H1 (cell line): ENCODE data around the gene CLEC19A. TPM values are rescaled to one million over a fixed set of nuclear protein-coding genes. Genes with fewer than 3 reads are reported as not detected.

ENCODE experiments used
- CTCF ChIA-PET: fragments of 300-600 bp; sonication (Branson Sonifier 250); formaldehyde crosslinking; loops from one replicate; lab custom pipeline; 2021; ENCODE audit not compliant: partially characterized antibody; lab: Charles Lee
- POLR2A ChIA-PET: fragments of 300-600 bp; sonication (Branson Sonifier 250); formaldehyde crosslinking; loops from one replicate; lab custom pipeline; 2021; ENCODE audit warnings: inconsistent platforms; ENCODE audit not compliant: partially characterized antibody; lab: Charles Lee
- DNase-seq, 2 experiments: peaks; one replicate each; pipeline versions ENCODE4 v3.0.0 to v3.0.0-alpha.2; 2010 to 2022; ENCODE audit warnings: low spot score in 2 of 2, low read depth in 1 of 2, mixed read lengths in 1 of 2
- FAIRE-seq: peaks from 2 replicates; lab custom pipeline; 2011; peaks lifted over from hg19 to GRCh38; lab: Jason Lieb, UNC
- H2AFZ ChIP-seq: 2 replicates; pipeline ENCODE4 v1.8.1; 2012; ENCODE audit warnings: low read length, inconsistent platforms
- H2AK5ac ChIP-seq: 2 replicates; pipeline ENCODE4 v1.6.1; 2013; ENCODE audit warnings: low read depth, low read length
- H2BK120ac ChIP-seq: replicated peaks from 2 replicates; pipeline ENCODE3; 2013; ENCODE audit warnings: low read depth, low read length, inconsistent platforms
- H2BK12ac ChIP-seq: 2 replicates; pipeline ENCODE4 v1.6.1; 2013; ENCODE audit warnings: low read depth, low read length
- H2BK15ac ChIP-seq: 2 replicates; pipeline ENCODE4 v1.6.1; 2013; ENCODE audit warnings: low read length
- H2BK20ac ChIP-seq: 2 replicates; pipeline ENCODE4 v1.6.1; 2013; ENCODE audit warnings: low read length
- H2BK5ac ChIP-seq: 2 replicates; pipeline ENCODE4 v1.6.1; 2013; ENCODE audit warnings: low read depth, low read length
- H3K14ac ChIP-seq: 2 replicates; pipeline ENCODE4 v1.6.1; 2013; ENCODE audit warnings: inconsistent platforms; ENCODE audit not compliant: insufficient read length
- H3K18ac ChIP-seq: 2 replicates; pipeline ENCODE4 v1.6.1; 2013; ENCODE audit warnings: low read length; ENCODE audit errors: extremely low read depth
- H3K23ac ChIP-seq: 2 replicates; pipeline ENCODE4 v1.6.1; 2013; ENCODE audit warnings: inconsistent platforms; ENCODE audit not compliant: insufficient read length
- H3K23me2 ChIP-seq: 2 replicates; pipeline ENCODE4 v1.6.1; 2013; ENCODE audit warnings: low read depth, low read length
- H3K27ac ChIP-seq: 2 replicates; pipeline ENCODE4 v1.6.1; 2011; ENCODE audit warnings: low read depth, low read length, inconsistent platforms
- H3K27me3 ChIP-seq, 4 experiments: replicated peaks in 1 of 4; 1 replicate in 1 of 4; 2 replicates in 3 of 4; pipeline versions ENCODE4 v1.6.1 to v1.8.1; 2011 to 2013; ENCODE audit warnings: low read length in 3 of 4, mild to moderate bottlenecking in 3 of 4, inconsistent platforms in 2 of 4, mixed read lengths in 2 of 4, moderate library complexity in 1 of 4; ENCODE audit not compliant: control insufficient read depth in 3 of 4, insufficient read depth in 3 of 4; ENCODE audit errors: extremely low read depth in 1 of 4
- H3K36me3 ChIP-seq, 4 experiments: 2 replicates each; pipeline versions ENCODE4 v1.6.1 to v1.8.1; 2011 to 2013; ENCODE audit warnings: mild to moderate bottlenecking in 4 of 4, low read length in 3 of 4, moderate library complexity in 2 of 4, control low read depth in 1 of 4, inconsistent platforms in 1 of 4; ENCODE audit not compliant: insufficient read depth in 4 of 4, control insufficient read depth in 2 of 4
- H3K4ac ChIP-seq: replicated peaks from 2 replicates; pipeline ENCODE3; 2013; ENCODE audit warnings: low read length, low read depth, mixed read lengths, inconsistent platforms; ENCODE audit not compliant: insufficient read length
- H3K4me1 ChIP-seq, 4 experiments: replicated peaks in 1 of 4; 1 replicate in 1 of 4; 2 replicates in 3 of 4; pipeline versions ENCODE4 v1.6.1 to v1.8.1; 2011 to 2013; ENCODE audit warnings: low read length in 3 of 4, inconsistent platforms in 2 of 4, mixed read lengths in 1 of 4; ENCODE audit not compliant: insufficient read depth in 4 of 4, control insufficient read depth in 3 of 4
- H3K4me2 ChIP-seq, 2 experiments: 2 replicates each; pipeline versions ENCODE4 v1.6.1 to v1.8.1; 2011 to 2013; ENCODE audit warnings: low read depth in 2 of 2, low read length in 2 of 2, control low read depth in 1 of 2, inconsistent platforms in 1 of 2, mild to moderate bottlenecking in 1 of 2; ENCODE audit not compliant: insufficient read depth in 1 of 2
- H3K4me3 ChIP-seq, 4 experiments: fragments of 200-600, 300-600 bp in 1 of 4; sonication (generic), shearing (Covaris generic), sonication (Bioruptor Twin) in 1 of 4; 2 replicates each; pipeline versions ENCODE4 v1.5.1 to v1.8.1; 2011 to 2016; ENCODE audit warnings: low read length in 4 of 4, low read depth in 3 of 4, control low read depth in 2 of 4, inconsistent platforms in 2 of 4, mild to moderate bottlenecking in 2 of 4, mixed read lengths in 1 of 4, moderate library complexity in 1 of 4; ENCODE audit not compliant: insufficient read depth in 2 of 4; ENCODE audit errors: extremely low read depth in 1 of 4
- H3K56ac ChIP-seq: replicated peaks from 2 replicates; pipeline ENCODE3; 2013; ENCODE audit warnings: low read depth, mild to moderate bottlenecking, mixed read lengths, low read length, inconsistent platforms; ENCODE audit not compliant: insufficient read length
- H3K79me1 ChIP-seq: 2 replicates; pipeline ENCODE4 v1.6.1; 2013; ENCODE audit warnings: low read depth, low read length, control low read depth
- H3K79me2 ChIP-seq, 2 experiments: 2 replicates each; pipeline versions ENCODE4 v1.6.1 to v1.8.1; 2012 to 2013; ENCODE audit warnings: low read length in 2 of 2, mild to moderate bottlenecking in 2 of 2, inconsistent platforms in 1 of 2; ENCODE audit not compliant: insufficient read depth in 2 of 2, control insufficient read depth in 1 of 2
- H3K9ac ChIP-seq, 4 experiments: replicated peaks in 1 of 4; 1 replicate in 1 of 4; 2 replicates in 3 of 4; pipeline versions ENCODE4 v1.6.1 to v1.8.1; 2011 to 2013; ENCODE audit warnings: low read depth in 3 of 4, low read length in 3 of 4, control low read depth in 2 of 4, mild to moderate bottlenecking in 2 of 4, moderate library complexity in 2 of 4, inconsistent platforms in 1 of 4; ENCODE audit errors: extremely low read depth in 1 of 4
- H3K9me3 ChIP-seq, 2 experiments: 2 replicates each; pipeline versions ENCODE4 v1.6.1 to v1.8.1; 2012 to 2013; ENCODE audit warnings: mild to moderate bottlenecking in 2 of 2, moderate library complexity in 2 of 2, control low read depth in 1 of 2, inconsistent platforms in 1 of 2, low read depth in 1 of 2, low read length in 1 of 2, mixed read lengths in 1 of 2; ENCODE audit not compliant: insufficient read depth in 2 of 2
- H4K20me1 ChIP-seq, 2 experiments: replicated peaks in 1 of 2; 2 replicates each; pipeline versions ENCODE3 to v1.8.1; 2011 to 2013; ENCODE audit warnings: inconsistent platforms in 2 of 2, low read length in 2 of 2, mild to moderate bottlenecking in 1 of 2; ENCODE audit not compliant: insufficient read depth in 2 of 2, control insufficient read depth in 1 of 2
- H4K5ac ChIP-seq: 2 replicates; pipeline ENCODE4 v1.6.1; 2013; ENCODE audit warnings: low read length, low read depth, mixed read lengths, inconsistent platforms; ENCODE audit not compliant: insufficient read length
- H4K8ac ChIP-seq: 2 replicates; pipeline ENCODE4 v1.8.0; 2013; ENCODE audit warnings: mild to moderate bottlenecking, moderate library complexity, low read length, inconsistent platforms; ENCODE audit not compliant: insufficient read depth; ENCODE audit errors: extremely low read depth
- H4K91ac ChIP-seq: replicated peaks from 2 replicates; pipeline ENCODE3; 2013; ENCODE audit warnings: low read length, mixed read lengths, inconsistent platforms; ENCODE audit not compliant: insufficient read length
- BCL11A ChIP-seq, 2 experiments: IDR thresholded peaks; one replicate each; pipeline ENCODE4 v1.6.1; 2011; ENCODE audit warnings: low read depth in 2 of 2, low read length in 2 of 2, mild to moderate bottlenecking in 2 of 2
- CBX8 ChIP-seq: fragments of 300-800, 300-1000 bp; sonication (generic); IDR thresholded peaks from 2 replicates; pipeline ENCODE4 v1.7.1; 2016; ENCODE audit warnings: low read depth, low read length, borderline replicate concordance
- CTBP2 ChIP-seq: IDR thresholded peaks from 2 replicates; pipeline ENCODE4 v1.7.0; 2011; ENCODE audit warnings: borderline replicate concordance, mild to moderate bottlenecking, moderate library complexity, mixed read lengths, low read length; ENCODE audit not compliant: insufficient read depth, insufficient read length
- EZH2 ChIP-seq: fragments of 200-600 bp; sonication (generic); IDR thresholded peaks from 2 replicates; pipeline ENCODE4 v1.7.1; 2012; ENCODE audit warnings: low read depth, mild to moderate bottlenecking, moderate library complexity, low read length, inconsistent platforms; ENCODE audit not compliant: severe bottlenecking
- GABPA ChIP-seq: IDR thresholded peaks from 2 replicates; pipeline ENCODE4 v1.6.1; 2011; ENCODE audit warnings: mild to moderate bottlenecking, low read length, moderate library complexity, borderline replicate concordance; ENCODE audit not compliant: insufficient read depth
- GTF2F1 ChIP-seq: IDR thresholded peaks from 2 replicates; pipeline ENCODE4 v1.6.1; 2012; ENCODE audit warnings: low read depth, low read length, improper control_type of control experiment, borderline replicate concordance
- HDAC2 ChIP-seq, 2 experiments: fragments of 300-600 bp in 1 of 2; sonication (generic) in 1 of 2; IDR thresholded peaks; 2 replicates each; pipeline ENCODE4 v1.6.1; 2011 to 2012; ENCODE audit warnings: low read depth in 2 of 2, low read length in 2 of 2, mild to moderate bottlenecking in 2 of 2, moderate library complexity in 2 of 2, borderline replicate concordance in 1 of 2, inconsistent platforms in 1 of 2
- POLR2A ChIP-seq, 2 experiments: IDR thresholded peaks; 1 replicate in 1 of 2; 2 replicates in 1 of 2; pipeline ENCODE4 v1.6.1; 2011; ENCODE audit warnings: low read depth in 2 of 2, low read length in 2 of 2, mild to moderate bottlenecking in 2 of 2; ENCODE audit errors: control extremely low read depth in 1 of 2
- RFX5 ChIP-seq: IDR thresholded peaks from 2 replicates; pipeline ENCODE4 v1.6.1; 2011; ENCODE audit warnings: low read depth, low read length, improper control_type of control experiment, borderline replicate concordance
- TAF1 ChIP-seq: IDR thresholded peaks from 2 replicates; pipeline ENCODE4 v1.6.1; 2011; ENCODE audit warnings: mild to moderate bottlenecking, low read depth, low read length
- TCF12 ChIP-seq: IDR thresholded peaks from 2 replicates; pipeline ENCODE4 v1.6.1; 2011; ENCODE audit warnings: low read depth, mild to moderate bottlenecking, low read length
- WGBS, 2 experiments: shearing (Covaris generic) in 1 of 2; methylation state at CpG; one replicate each; pipeline versions ENCODE4 v1.1.6 to v1.1.7; 2013 to 2015; ENCODE audit warnings: low lambda C conversion rate in 2 of 2, mixed read lengths in 2 of 2, inconsistent platforms in 1 of 2, low coverage in 1 of 2, missing lambda C conversion rate in 1 of 2; ENCODE audit not compliant: insufficient replicate concordance in 2 of 2, insufficient coverage in 1 of 2, insufficient read length in 1 of 2; ENCODE audit errors: extremely low coverage in 1 of 2, missing lambda C conversion rate in 1 of 2; 5-methylcytosine and 5-hydroxymethylcytosine counted together
- long read RNA-seq, 2 experiments: library from RNA in 1 of 2; library from capped mRNA in 1 of 2; stranded (forward); transcript quantifications; one replicate each; pipeline ENCODE4 v2.0.0, GENCODE V29; 2021; ENCODE audit warnings: inconsistent platforms in 1 of 2
- polyA minus RNA-seq, 3 experiments: library from RNA; depleted of rRNA, polyadenylated mRNA; stranded (reverse); fragments of >200 nt; gene quantifications; 1 replicate in 2 of 3; 2 replicates in 1 of 3; pipeline ENCODE4 v1.2.3, GENCODE V29; 2011
- polyA plus RNA-seq, 7 experiments: library from polyadenylated mRNA; depleted of rRNA in 3 of 7; stranded (reverse) in 5 of 7; unstranded in 2 of 7; fragments of >200 nt in 5 of 7; fragments of 200-250 nt in 2 of 7; gene quantifications; 1 replicate in 5 of 7; 2 replicates in 1 of 7; 4 replicates in 1 of 7; pipeline versions ENCODE4 v1.2.1 to v1.2.3, GENCODE V29; 2011 to 2013; ENCODE audit warnings: missing spikeins in 2 of 7, mixed read lengths in 2 of 7
- total RNA-seq: library from RNA; stranded (reverse); fragmentation: NEBNext Ultra II Directional; extraction: Animal tissue kit (Norgen Biotek cat#: 25700); gene quantifications from 2 replicates; pipeline ENCODE4 v1.2.1, GENCODE V29; 2021

Gene CLEC19A
- total RNA-seq (0.35 and 1.2 TPM in 2 replicates), polyA plus RNA-seq (2011; rRNA removed) (0.88 and 1.5 TPM in 2 replicates), polyA minus RNA-seq (2011; rRNA and poly(A)+ RNA removed) (0.63 and 1.5 TPM in 2 replicates)
- 0.98 TPM for polyA plus RNA-seq (2011; cell fraction: cytosol; rRNA removed)
- 2.6 TPM for polyA plus RNA-seq (2011; cell fraction: nucleus; rRNA removed)
- 0.57 to 0.83 TPM (median 0.64 TPM) in 3 of 4 replicates, not detected in the other for polyA plus RNA-seq (2012, experiment 1 of 2)
- polyA plus RNA-seq (2012, experiment 2 of 2), result not detected
- 0.18 TPM for polyA plus RNA-seq (2013, experiment 1 of 2)
- polyA plus RNA-seq (2013, experiment 2 of 2), result 0.29 TPM
- polyA minus RNA-seq (2011; cell fraction: cytosol; rRNA and poly(A)+ RNA removed), result not detected
- 0.80 TPM for polyA minus RNA-seq (2011; cell fraction: nucleus; rRNA and poly(A)+ RNA removed)
- long read RNA-seq, experiment 1, result 0 reads
- long read RNA-seq, experiment 2, result 0 reads

DNA sequence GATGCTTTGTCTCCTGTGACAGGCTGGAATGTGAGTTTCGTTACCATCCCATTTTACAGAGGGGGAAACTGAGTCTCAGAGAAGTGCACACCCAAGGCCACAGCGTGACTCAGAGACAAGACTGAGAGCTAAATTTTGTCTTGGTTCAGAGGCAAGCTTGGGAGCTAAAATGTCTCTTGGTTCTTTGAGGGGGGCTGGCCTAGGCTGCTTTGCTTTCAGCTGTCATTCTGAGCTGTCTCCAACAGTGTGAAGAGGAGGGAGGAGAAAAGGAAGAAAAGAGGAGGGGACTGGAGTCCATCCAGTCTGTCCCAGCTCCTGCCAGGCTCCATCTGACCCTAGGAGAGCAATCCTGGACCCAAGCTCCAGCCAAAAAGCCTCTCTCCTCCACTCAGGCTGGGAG is at the start of gene CLEC19A:
Gene CLEC19A (plus strand): TSS at position 301 of the 400 bp plus-strand sequence. CDS start 121 bp downstream, outside the sequence.
- no peak within 1 kb of the TSS for H3K4me3 ChIP-seq
- no peaks in the 10 kb centered on the region for H3K23me2 ChIP-seq
- DNase-seq, result no peak
- H4K8ac ChIP-seq, result no peak within 1 kb of the TSS
- peaks cover 5 to 20% (median 16%) of the 10 kb centered on the region in 4 experiments for H3K4me1 ChIP-seq
- H3K79me2 ChIP-seq, result no peaks in the 10 kb centered on the region
- H2AFZ ChIP-seq, result no peak within 1 kb of the TSS
- H3K36me3 ChIP-seq, result no peaks in the 10 kb centered on the region
- no peaks in the 10 kb centered on the region for H4K20me1 ChIP-seq
- peak within 1 kb of the TSS; percentile 74; the same call in 1 of the 2 replicates for H2BK20ac ChIP-seq
- no peak within 1 kb of the TSS for H2BK5ac ChIP-seq
- WGBS, 2 experiments, result 84% methylated on average over 2 of the region's 2 CpGs; no CpG with 5 or more reads in 1 of the 2 experiments
- H3K27me3 ChIP-seq, result no peaks in the 10 kb centered on the region
- no peak within 1 kb of the TSS for H2BK120ac ChIP-seq
- H3K56ac ChIP-seq, result no peak within 1 kb of the TSS
- no peaks in the 10 kb centered on the region for H3K79me1 ChIP-seq
- no peak within 1 kb of the TSS for H3K27ac ChIP-seq
- H3K4me2 ChIP-seq, result no peak within 1 kb of the TSS
- peak within 1 kb of the TSS; percentile 54 for H4K91ac ChIP-seq
- no peak within 1 kb of the TSS for H3K18ac ChIP-seq
- no peak for FAIRE-seq
- H3K23ac ChIP-seq, result no peak within 1 kb of the TSS
- ChIA-PET CTCF (interaction anchor here (1.2 to 2.8 kb wide), 4 partner anchors 14 to 108 kb away, joined by 3 to 14 read pairs (median 6); no protein-coding TSS in a partner anchor), POLR2A (interaction anchor here (1.2 to 2.2 kb wide), 3 partner anchors 18 to 28 kb away, joined by 3 to 6 read pairs (median 3); no protein-coding TSS in a partner anchor)
- no peaks in the 10 kb centered on the region for H3K9me3 ChIP-seq
- H4K5ac ChIP-seq, result no peak within 1 kb of the TSS
- no peak within 1 kb of the TSS for H2AK5ac ChIP-seq
- no peak within 1 kb of the TSS for H3K14ac ChIP-seq
- H2BK15ac ChIP-seq, result 0 out of 2 replicates have a peak within 1 kb of the TSS, but pooled peaks have one; percentile 92
- peak within 1 kb of the TSS; percentile 73; the same call in 1 of the 2 replicates for H2BK12ac ChIP-seq
- no peak within 1 kb of the TSS; a peak in 1 of 7 replicates for H3K9ac ChIP-seq
- no peak within 1 kb of the TSS for H3K4ac ChIP-seq
- TF ChIP-seq GTF2F1 (no peak), BCL11A (IDR thresholded peaks at IDR 0.05; ENCODE audit: low read depth in 2 of 2, low read length in 2 of 2) (no peak), TAF1 (no peak), GABPA (no peak), RFX5 (no peak), POLR2A (IDR thresholded peaks at IDR 0.05; ENCODE audit: control extremely low read depth in 1 of 2, low read depth in 2 of 2, low read length in 2 of 2) (no peak), EZH2 (no peak), CTBP2 (no peak), HDAC2 (IDR thresholded peaks at IDR 0.05; ENCODE audit: borderline replicate concordance in 1 of 2, low read depth in 2 of 2, low read length in 2 of 2) (no peak), CBX8 (no peak), TCF12 (no peak)
